ENCODE results near the gene DSTN.

The DSTN gene

GRCh38 chr20:17616480-17617211 is 46.8 kb downstream of the DSTN start:
- ATAC-seq, result no peak

DNA sequence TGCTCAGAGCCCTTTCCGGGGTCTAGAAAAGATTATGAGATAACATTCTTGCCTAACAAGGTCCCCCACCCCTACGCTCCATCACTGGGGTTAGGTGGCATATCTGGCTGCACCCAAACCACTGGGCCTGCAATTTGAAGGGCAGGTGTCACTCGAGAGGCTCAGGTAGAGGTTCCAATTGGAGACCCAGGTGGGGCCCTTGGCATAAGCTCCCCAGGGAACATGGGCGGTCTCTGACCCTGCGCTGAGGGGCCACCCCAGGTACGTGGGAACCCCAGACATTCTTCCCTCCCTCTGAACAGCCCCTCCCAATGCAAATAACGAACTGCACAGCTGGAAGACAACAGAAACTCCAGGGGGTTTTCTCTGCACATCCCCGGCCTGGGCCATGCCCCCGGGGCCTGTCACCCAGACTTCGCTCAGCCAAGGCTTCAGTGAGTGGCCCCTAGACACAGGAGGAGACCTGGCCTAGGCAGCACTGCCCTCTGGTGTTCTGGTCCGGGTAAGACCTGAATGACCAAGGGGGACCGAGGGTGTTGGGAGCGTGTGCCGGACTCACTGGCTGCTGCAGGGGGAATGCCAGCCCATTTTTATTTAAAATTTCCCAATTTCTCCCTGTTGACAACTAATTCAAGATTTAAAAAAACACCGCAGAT is 47.5 kb downstream of the DSTN start:
- peak; percentile 75 for ATAC-seq
- TF ChIP-seq OSR1 (CRISPR knock-in tag; IDR thresholded peaks at IDR 0.05) (no peak), CSDC2 (CRISPR knock-in tag; IDR thresholded peaks at IDR 0.05) (no peak), SNAI2 (CRISPR knock-in tag; IDR thresholded peaks at IDR 0.05) (no peak), BACH2 (CRISPR knock-in tag; IDR thresholded peaks at IDR 0.05; ENCODE audit: borderline replicate concordance) (no peak), POU6F1 (CRISPR knock-in tag; IDR thresholded peaks at IDR 0.05; ENCODE audit: borderline replicate concordance, low read depth) (no peak), ZFP3 (CRISPR knock-in tag; IDR thresholded peaks at IDR 0.05) (no peak), ZNF70 (CRISPR knock-in tag; IDR thresholded peaks at IDR 0.05) (no peak), ZC3H10 (CRISPR knock-in tag; IDR thresholded peaks at IDR 0.05) (no peak), ESRRG (CRISPR knock-in tag; IDR thresholded peaks at IDR 0.05) (no peak), PPARA (CRISPR knock-in tag; IDR thresholded peaks at IDR 0.05; ENCODE audit: borderline replicate concordance) (no peak), ZNF565 (CRISPR knock-in tag; conservative IDR thresholded peaks at IDR 0.05; ENCODE audit: low read depth) (no peak), TSHZ2 (CRISPR knock-in tag; IDR thresholded peaks at IDR 0.05) (no peak), ZFP30 (CRISPR knock-in tag; IDR thresholded peaks at IDR 0.05) (no peak), CSRNP3 (CRISPR knock-in tag; IDR thresholded peaks at IDR 0.05) (no peak), ARNTL (CRISPR knock-in tag; IDR thresholded peaks at IDR 0.05; ENCODE audit: borderline replicate concordance, low read depth) (no peak)

More at GRCh38 chr20:17616480-17617211, 46.8 kb downstream of the DSTN start:
- TF ChIP-seq ISL1 (CRISPR knock-in tag; IDR thresholded peaks at IDR 0.05), result no peak
- TF ChIP-seq, protein P1, sequence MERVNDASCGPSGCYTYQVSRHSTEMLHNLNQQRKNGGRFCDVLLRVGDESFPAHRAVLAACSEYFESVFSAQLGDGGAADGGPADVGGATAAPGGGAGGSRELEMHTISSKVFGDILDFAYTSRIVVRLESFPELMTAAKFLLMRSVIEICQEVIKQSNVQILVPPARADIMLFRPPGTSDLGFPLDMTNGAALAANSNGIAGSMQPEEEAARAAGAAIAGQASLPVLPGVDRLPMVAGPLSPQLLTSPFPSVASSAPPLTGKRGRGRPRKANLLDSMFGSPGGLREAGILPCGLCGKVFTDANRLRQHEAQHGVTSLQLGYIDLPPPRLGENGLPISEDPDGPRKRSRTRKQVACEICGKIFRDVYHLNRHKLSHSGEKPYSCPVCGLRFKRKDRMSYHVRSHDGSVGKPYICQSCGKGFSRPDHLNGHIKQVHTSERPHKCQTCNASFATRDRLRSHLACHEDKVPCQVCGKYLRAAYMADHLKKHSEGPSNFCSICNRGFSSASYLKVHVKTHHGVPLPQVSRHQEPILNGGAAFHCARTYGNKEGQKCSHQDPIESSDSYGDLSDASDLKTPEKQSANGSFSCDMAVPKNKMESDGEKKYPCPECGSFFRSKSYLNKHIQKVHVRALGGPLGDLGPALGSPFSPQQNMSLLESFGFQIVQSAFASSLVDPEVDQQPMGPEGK (CRISPR knock-in tag; IDR thresholded peaks at IDR 0.05; ENCODE audit: borderline replicate concordance), result no peak
- no peak for TF ChIP-seq ZNF70 (CRISPR knock-in tag; IDR thresholded peaks at IDR 0.05)
- TF ChIP-seq POU6F1 (CRISPR knock-in tag; IDR thresholded peaks at IDR 0.05; ENCODE audit: borderline replicate concordance, low read depth), result no peak
- no peak for TF ChIP-seq ZC3H10 (CRISPR knock-in tag; IDR thresholded peaks at IDR 0.05)
- no peak for TF ChIP-seq ZNF8 (CRISPR knock-in tag; IDR thresholded peaks at IDR 0.05)
- no peak for TF ChIP-seq ZFP30 (CRISPR knock-in tag; IDR thresholded peaks at IDR 0.05)
- no peak for TF ChIP-seq BACH2 (CRISPR knock-in tag; IDR thresholded peaks at IDR 0.05; ENCODE audit: borderline replicate concordance)
- no peak for TF ChIP-seq TOX (CRISPR knock-in tag; IDR thresholded peaks at IDR 0.05; ENCODE audit: borderline replicate concordance)
- TF ChIP-seq, protein P2, sequence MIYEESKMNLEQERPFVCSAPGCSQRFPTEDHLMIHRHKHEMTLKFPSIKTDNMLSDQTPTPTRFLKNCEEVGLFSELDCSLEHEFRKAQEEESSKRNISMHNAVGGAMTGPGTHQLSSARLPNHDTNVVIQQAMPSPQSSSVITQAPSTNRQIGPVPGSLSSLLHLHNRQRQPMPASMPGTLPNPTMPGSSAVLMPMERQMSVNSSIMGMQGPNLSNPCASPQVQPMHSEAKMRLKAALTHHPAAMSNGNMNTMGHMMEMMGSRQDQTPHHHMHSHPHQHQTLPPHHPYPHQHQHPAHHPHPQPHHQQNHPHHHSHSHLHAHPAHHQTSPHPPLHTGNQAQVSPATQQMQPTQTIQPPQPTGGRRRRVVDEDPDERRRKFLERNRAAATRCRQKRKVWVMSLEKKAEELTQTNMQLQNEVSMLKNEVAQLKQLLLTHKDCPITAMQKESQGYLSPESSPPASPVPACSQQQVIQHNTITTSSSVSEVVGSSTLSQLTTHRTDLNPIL (CRISPR knock-in tag; IDR thresholded peaks at IDR 0.05; ENCODE audit: low read depth), result no peak
- TF ChIP-seq RARB (CRISPR knock-in tag; IDR thresholded peaks at IDR 0.05), result no peak
- no peak for TF ChIP-seq TCF4 (CRISPR knock-in tag; IDR thresholded peaks at IDR 0.05; ENCODE audit: borderline replicate concordance)
- TF ChIP-seq ZFP3 (CRISPR knock-in tag; IDR thresholded peaks at IDR 0.05), result no peak
